HCT116 (cell line): Measurements from ENCODE around the gene CEBPA. TPM values are rescaled to one million over a fixed set of nuclear protein-coding genes. Genes with fewer than 3 reads are reported as not detected.

Experiments
- ATAC-seq: fragments of 200-7000 bp; cut with Tn5 transposase; 2 replicates; pipeline ENCODE4 v1.9.1; 2020; ENCODE audit warnings: mild to moderate bottlenecking, moderate library complexity
- BruUV-seq: library from RNA; stranded (reverse); fragments of 400-500 nt; replicated peaks from 2 replicates; lab custom pipeline; 2021; lab: Mats Ljungman, UMichigan
- CTCF ChIA-PET: fragments of 300-600 bp; sonication (Branson Sonifier 250); formaldehyde crosslinking; loops from one replicate; lab custom pipeline; 2021; ENCODE audit warnings: antibody characterized with exemption; lab: Charles Lee
- POLR2A ChIA-PET: fragments of 300-600, 350-600 bp; sonication (Branson Sonifier 250); formaldehyde crosslinking; loops from one replicate; lab custom pipeline; 2021; ENCODE audit warnings: antibody characterized with exemption; lab: Charles Lee
- RAD21 ChIA-PET, 2 experiments: fragments of 300-600 bp; sonication (Branson Sonifier 250); formaldehyde crosslinking; loops; one replicate each; lab custom pipeline; 2023; ENCODE audit warnings: low total read pairs in 2 of 2; ENCODE audit not compliant: uncharacterized antibody in 2 of 2, unreplicated experiment in 2 of 2, low non-redundant PET in 1 of 2; lab: Charles Lee
- DNase-seq: peaks from one replicate; pipeline ENCODE4 v3.0.0-alpha.2; 2010; ENCODE audit warnings: low read depth, low spot score
- H2AFZ ChIP-seq: fragments of 200-600 bp; shearing (Covaris generic), sonication (generic); 2 replicates; pipeline ENCODE4 v1.6.1; 2017; ENCODE audit warnings: low read depth, mixed run types, mixed read lengths, antibody characterized with exemption, low read length; ENCODE audit not compliant: poor library complexity, severe bottlenecking
- H3K27ac ChIP-seq: 2 replicates; pipeline ENCODE4 v1.5.1; 2012; ENCODE audit warnings: low read depth, low read length
- H3K27me3 ChIP-seq: fragments of 200-600 bp; sonication (generic); 2 replicates; pipeline ENCODE4 v1.6.1; 2016; ENCODE audit warnings: mixed run types, low read length, mixed read lengths; ENCODE audit not compliant: insufficient read depth
- H3K36me3 ChIP-seq, 2 experiments: fragments of 200-500 bp in 1 of 2; fragments of 200-600 bp in 1 of 2; sonication (Bioruptor generic) in 1 of 2; sonication (generic) in 1 of 2; 2 replicates each; pipeline versions ENCODE4 v1.5.1 to v1.6.1; 2014 to 2016; ENCODE audit warnings: low read length in 2 of 2, inconsistent platforms in 1 of 2, mixed read lengths in 1 of 2, mixed run types in 1 of 2; ENCODE audit not compliant: insufficient read depth in 2 of 2, control insufficient read depth in 1 of 2
- H3K4me1 ChIP-seq, 2 experiments: fragments of 200-600 bp in 1 of 2; sonication (generic) in 1 of 2; 2 replicates each; pipeline versions ENCODE4 v1.5.1 to v1.6.1; 2012 to 2017; ENCODE audit warnings: low read length in 2 of 2, inconsistent platforms in 1 of 2, mild to moderate bottlenecking in 1 of 2, mixed read lengths in 1 of 2, mixed run types in 1 of 2, moderate library complexity in 1 of 2; ENCODE audit not compliant: insufficient read depth in 2 of 2, control insufficient read depth in 1 of 2
- H3K4me2 ChIP-seq: fragments of 200-600 bp; sonication (generic); 2 replicates; pipeline ENCODE4 v1.6.1; 2017; ENCODE audit warnings: mixed run types, low read length, mixed read lengths
- H3K4me3 ChIP-seq, 2 experiments: fragments of 200-600 bp in 1 of 2; sonication (generic) in 1 of 2; replicated peaks in 1 of 2; 2 replicates each; pipeline ENCODE4 v1.5.1; 2011 to 2016; ENCODE audit warnings: low read length in 2 of 2, control low read depth in 1 of 2, low read depth in 1 of 2, mild to moderate bottlenecking in 1 of 2, mixed read lengths in 1 of 2, mixed run types in 1 of 2
- H3K79me2 ChIP-seq: fragments of 200-600 bp; sonication (generic); 2 replicates; pipeline ENCODE4 v1.6.1; 2017; ENCODE audit warnings: mild to moderate bottlenecking, mixed run types, low read length, moderate library complexity, mixed read lengths; ENCODE audit not compliant: insufficient read depth
- H3K9ac ChIP-seq: fragments of 200-600 bp; sonication (generic); 2 replicates; pipeline ENCODE4 v1.6.1; 2016; ENCODE audit warnings: low read length, mixed read lengths
- H3K9me2 ChIP-seq: fragments of 200-600 bp; sonication (generic), shearing (Covaris generic); 2 replicates; pipeline ENCODE4 v1.6.1; 2017; ENCODE audit warnings: mixed run types, mild to moderate bottlenecking, moderate library complexity; ENCODE audit not compliant: insufficient read depth
- H3K9me3 ChIP-seq, 2 experiments: fragments of 200-500 bp in 1 of 2; fragments of 200-600 bp in 1 of 2; sonication (Bioruptor generic) in 1 of 2; sonication (generic) in 1 of 2; 2 replicates each; pipeline ENCODE4 v1.6.1; 2014 to 2017; ENCODE audit warnings: low read length in 2 of 2, mixed read lengths in 2 of 2, inconsistent platforms in 1 of 2, low read depth in 1 of 2, mild to moderate bottlenecking in 1 of 2, mixed run types in 1 of 2, moderate library complexity in 1 of 2; ENCODE audit not compliant: control insufficient read depth in 1 of 2, insufficient read depth in 1 of 2
- H4K20me1 ChIP-seq: fragments of 200-600 bp; sonication (generic), shearing (Covaris generic); 2 replicates; pipeline ENCODE4 v1.6.1; 2017; ENCODE audit warnings: mixed run types, mild to moderate bottlenecking, moderate library complexity; ENCODE audit not compliant: insufficient read depth
- ATF3 ChIP-seq: IDR thresholded peaks from 2 replicates; pipeline ENCODE4 v1.6.1; 2012
- CBX3 ChIP-seq: IDR thresholded peaks from 2 replicates; pipeline ENCODE4 v1.6.1; 2012; ENCODE audit warnings: low read depth
- CEBPB ChIP-seq: IDR thresholded peaks from 2 replicates; pipeline ENCODE4 v1.6.1; 2012; ENCODE audit warnings: low read depth
- CTCF ChIP-seq, 3 experiments: fragments of 200-600 bp in 1 of 3; sonication (generic) in 1 of 3; IDR thresholded peaks in 2 of 3; conservative IDR thresholded peaks in 1 of 3; 2 replicates each; pipeline ENCODE4 v1.5.1; 2012 to 2017; ENCODE audit warnings: low read depth in 2 of 3, low read length in 2 of 3, antibody characterized with exemption in 1 of 3, borderline replicate concordance in 1 of 3, control low read depth in 1 of 3, mild to moderate bottlenecking in 1 of 3, mixed read lengths in 1 of 3, mixed run types in 1 of 3, moderate library complexity in 1 of 3; ENCODE audit not compliant: insufficient read depth in 1 of 3
- EGR1 ChIP-seq: IDR thresholded peaks from 2 replicates; pipeline ENCODE4 v1.6.1; 2012; ENCODE audit warnings: low read depth
- ELF1 ChIP-seq: IDR thresholded peaks from 2 replicates; pipeline ENCODE4 v1.6.1; 2012; ENCODE audit warnings: low read depth, borderline replicate concordance
- EZH2 ChIP-seq: fragments of 200-600 bp; sonication (generic); IDR thresholded peaks from 2 replicates; pipeline ENCODE4 v1.6.1; 2017; ENCODE audit warnings: antibody characterized with exemption, mixed run types
- EZH2phosphoT487 ChIP-seq: fragments of 200-600 bp; IDR thresholded peaks from 2 replicates; pipeline ENCODE4 v1.6.1; 2018; ENCODE audit warnings: antibody characterized with exemption, borderline replicate concordance
- FOSL1 ChIP-seq: IDR thresholded peaks from 2 replicates; pipeline ENCODE4 v1.6.1; 2012; ENCODE audit warnings: low read depth
- JUND ChIP-seq: IDR thresholded peaks from 2 replicates; pipeline ENCODE4 v1.6.1; 2012
- MAX ChIP-seq: IDR thresholded peaks from 2 replicates; pipeline ENCODE4 v1.6.1; 2012
- POLR2A ChIP-seq: IDR thresholded peaks from 2 replicates; pipeline ENCODE4 v1.7.0; 2011; ENCODE audit warnings: borderline replicate concordance; ENCODE audit not compliant: insufficient read depth, insufficient read length; ENCODE audit errors: extremely low read depth
- POLR2AphosphoS5 ChIP-seq: IDR thresholded peaks from 2 replicates; pipeline ENCODE4 v1.6.1; 2011; ENCODE audit warnings: mild to moderate bottlenecking, low read depth, low read length, moderate library complexity
- RAD21 ChIP-seq: IDR thresholded peaks from 2 replicates; pipeline ENCODE4 v1.6.1; 2012; ENCODE audit warnings: low read depth, mild to moderate bottlenecking
- REST ChIP-seq: IDR thresholded peaks from 2 replicates; pipeline ENCODE4 v1.6.1; 2012; ENCODE audit warnings: low read depth
- YY1 ChIP-seq: IDR thresholded peaks from 2 replicates; pipeline ENCODE4 v1.6.1; 2011; ENCODE audit warnings: low read length, low read depth, moderate library complexity, mild to moderate bottlenecking; ENCODE audit not compliant: insufficient replicate concordance; ENCODE audit errors: extremely low read depth
- ZBTB33 ChIP-seq: IDR thresholded peaks from 2 replicates; pipeline ENCODE4 v1.6.1; 2011; ENCODE audit warnings: mild to moderate bottlenecking, low read length, moderate library complexity; ENCODE audit not compliant: insufficient replicate concordance; ENCODE audit errors: extremely low read depth
- ZNF274 ChIP-seq: fragments of 200-500 bp; sonication (Bioruptor generic); IDR thresholded peaks from 2 replicates; pipeline ENCODE4 v1.6.1; 2014; ENCODE audit warnings: mild to moderate bottlenecking, low read depth, low read length, inconsistent platforms
- intact Hi-C: fragments of 100-400 bp; cut with micrococcal nuclease; formaldehyde crosslinking; loops from 2 replicates; pipeline ENCODE4 v1.10.0; 2022
- total RNA-seq: library from RNA; stranded (reverse); gene quantifications from one replicate; pipeline ENCODE4 v1.2.1, GENCODE V29; 2021; ENCODE audit not compliant: unreplicated experiment

Gene CEBPA
- total RNA-seq, 1 experiment from 2014 or later: 7.0 TPM

GRCh38 chr19:33292595-33293254 is 9.6 kb downstream of the CEBPA start:
- H3K9me3 ChIP-seq: no peaks in the 10 kb centered on the region
- DNase-seq (no peak), ATAC-seq (no peak)
- TF ChIP-seq FOSL1 (no peak), EZH2 (no peak), MAX (no peak), JUND (no peak), ZBTB33 (no peak), EGR1 (no peak), YY1 (no peak), POLR2A (no peak), CBX3 (no peak), CTCF (IDR thresholded peaks at IDR 0.05 in 2 of 3, conservative IDR thresholded peaks at IDR 0.05 in 1 of 3; ENCODE audit: borderline replicate concordance in 1 of 3, insufficient read depth in 1 of 3, low read depth in 2 of 3, low read length in 2 of 3) (no peak), ZNF274 (no peak), EZH2phosphoT487 (no peak), CEBPB (no peak), ELF1 (no peak), POLR2AphosphoS5 (no peak), RAD21 (no peak), ATF3 (no peak), REST (no peak)
- POLR2A ChIA-PET: interaction anchor here (1.1 to 1.7 kb wide), 2 partner anchors 7 to 10 kb away, joined by 3 to 5 read pairs; no protein-coding TSS in a partner anchor
- H3K27ac ChIP-seq: no peak overlapping the region
- no peaks in the 10 kb centered on the region for H3K36me3 ChIP-seq
- H4K20me1 ChIP-seq: no peaks in the 10 kb centered on the region
- peak overlapping the region; percentile 46 for H3K4me2 ChIP-seq
- peaks cover 4 to 39% of the 10 kb centered on the region in 2 experiments; a peak in 3 of 4 replicates for H3K4me1 ChIP-seq
- RAD21 ChIA-PET: no interaction called here
- H3K79me2 ChIP-seq: no peaks in the 10 kb centered on the region
- intact Hi-C loops: no loop called here
- H3K4me3 ChIP-seq: no peak overlapping the region
- no peaks in the 10 kb centered on the region for H3K27me3 ChIP-seq
- H3K9me2 ChIP-seq: no peaks in the 10 kb centered on the region
- no TSS peak for BruUV-seq
- H3K9ac ChIP-seq: no peak overlapping the region
- CTCF ChIA-PET: no interaction called here
- H2AFZ ChIP-seq: no peak overlapping the region
